Stimulated activated CD8-positive, alpha-beta memory T cell treated with anti-CD3 and anti-CD28 coated beads, Interleukin-15, amount 100 ng/mL, for 48 hours (primary cell): ENCODE results near the gene SH3GLB1.
A peak's percentile ranks its signal among the peaks of the same experiment; 100 is the strongest.
"Not testable (repeated sequence)": the region's sequence is repeated elsewhere in the genome, so short reads cannot be mapped to it uniquely, and the experiment has no call there.

Experiments
- DNase-seq, 2 donors: peaks; one replicate each; pipeline ENCODE4 v3.0.0-alpha.2; 2020; ENCODE audit warnings: low read depth in 2 of 2

SH3GLB1 gene

DNA sequence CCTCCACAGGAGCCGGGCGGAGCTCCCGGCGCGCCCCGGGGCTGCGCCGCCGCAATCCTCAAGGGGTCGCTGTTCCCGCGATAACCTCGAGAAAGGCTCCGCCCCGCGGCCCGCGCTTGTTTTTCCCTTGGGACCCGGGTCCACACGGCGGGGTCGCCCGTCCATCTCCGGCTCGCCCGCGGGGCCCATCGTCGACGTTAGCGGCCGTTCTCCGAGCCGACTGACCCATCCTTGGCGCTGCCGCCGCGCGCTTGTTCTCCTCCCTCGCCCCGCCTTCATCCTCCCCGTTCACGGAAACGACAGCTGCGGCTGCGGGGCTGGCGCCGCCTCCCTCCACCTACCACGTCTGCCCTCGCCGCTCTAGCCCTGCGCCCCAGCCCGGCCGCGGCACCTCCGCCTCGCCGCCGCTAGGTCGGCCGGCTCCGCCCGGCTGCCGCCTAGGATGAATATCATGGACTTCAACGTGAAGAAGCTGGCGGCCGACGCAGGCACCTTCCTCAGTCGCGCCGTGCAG lies at the start of gene SH3GLB1:
SH3GLB1 (plus strand) TSS at position 119 of the 514 bp plus-strand sequence; CDS start at position 443, 324 bp downstream.
- DNase-seq = peak; percentile 79 to 80

DNA sequence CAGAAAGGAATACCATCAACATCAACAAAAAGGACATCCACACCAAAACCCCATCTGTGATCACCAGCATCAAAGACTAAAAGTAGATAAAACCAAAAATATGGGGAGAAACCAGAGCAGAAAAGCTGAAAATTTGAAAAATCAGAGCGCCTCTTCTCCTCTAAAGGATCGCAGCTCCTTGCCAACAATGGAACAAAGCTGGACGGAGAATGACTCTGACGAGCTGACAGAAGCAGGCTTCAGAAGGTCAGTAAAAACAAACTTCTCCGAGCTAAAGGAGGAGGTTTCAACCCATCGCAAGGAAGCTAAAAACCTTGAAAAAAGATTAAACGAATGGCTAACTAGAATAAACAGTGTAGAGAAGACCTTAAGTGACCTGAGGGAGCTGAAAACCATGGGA lies 46.0 kb upstream of the SH3GLB1 start:
- not testable (repeated sequence) for DNase-seq

DNA sequence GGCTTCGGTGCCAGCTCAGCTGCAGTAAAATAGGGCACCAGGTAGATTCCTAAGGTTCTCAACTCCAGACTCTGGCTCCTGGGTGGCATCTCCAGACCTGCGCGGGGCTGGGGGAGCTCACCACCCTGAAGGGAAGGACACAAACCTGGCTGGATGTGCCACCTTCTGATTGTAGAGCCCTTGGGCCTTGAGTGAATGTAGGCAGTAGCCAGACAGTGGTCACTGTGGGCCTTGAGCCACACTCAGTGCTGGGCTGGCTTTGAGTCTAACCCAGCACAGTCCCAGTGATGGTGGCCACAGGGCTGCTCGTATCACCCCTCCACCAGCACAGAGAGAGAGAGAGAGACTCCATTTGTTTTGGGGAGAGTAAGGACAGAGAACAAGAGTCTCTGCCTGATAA lies 38.0 kb upstream of the SH3GLB1 start:
- no peak for DNase-seq

DNA sequence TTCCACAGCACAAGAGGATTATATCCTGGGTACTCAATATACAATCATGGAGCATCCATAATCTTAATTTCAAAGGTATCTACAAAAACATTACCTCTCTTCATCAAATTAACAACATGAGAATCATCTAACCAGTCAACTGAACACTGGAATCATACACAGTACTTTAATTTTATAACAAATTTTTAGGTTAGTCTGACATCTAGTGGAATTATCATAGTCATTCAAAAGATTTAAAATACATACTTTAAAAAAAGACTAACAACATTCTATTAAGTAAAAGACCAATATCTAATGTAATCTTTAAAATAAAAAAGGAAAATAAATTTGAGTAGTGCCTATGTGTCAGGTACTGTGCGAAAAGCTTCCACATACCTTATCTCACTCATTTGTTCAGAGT lies 16.8 kb upstream of the SH3GLB1 start:
- DNase-seq = no peak

DNA sequence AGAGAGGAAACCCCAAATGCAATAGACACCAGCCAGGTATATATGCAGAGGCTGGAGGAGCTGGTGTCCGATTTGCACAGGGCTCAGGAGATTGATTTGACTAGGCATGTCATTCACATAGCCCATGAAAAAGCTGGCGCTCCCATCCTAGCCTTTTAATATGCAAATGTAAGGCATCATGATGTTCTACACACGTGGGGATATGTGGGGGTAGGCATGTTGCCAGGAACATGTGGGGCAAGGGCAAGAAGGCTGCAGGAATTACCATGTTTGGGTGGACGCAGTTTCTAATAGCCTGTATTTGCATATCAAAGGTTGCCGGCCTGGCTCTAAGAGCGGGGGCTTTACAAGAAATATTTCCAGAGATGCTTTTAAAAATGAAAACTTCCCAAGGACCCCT lies 11.7 kb upstream of the SH3GLB1 start:
- no peak for DNase-seq

DNA sequence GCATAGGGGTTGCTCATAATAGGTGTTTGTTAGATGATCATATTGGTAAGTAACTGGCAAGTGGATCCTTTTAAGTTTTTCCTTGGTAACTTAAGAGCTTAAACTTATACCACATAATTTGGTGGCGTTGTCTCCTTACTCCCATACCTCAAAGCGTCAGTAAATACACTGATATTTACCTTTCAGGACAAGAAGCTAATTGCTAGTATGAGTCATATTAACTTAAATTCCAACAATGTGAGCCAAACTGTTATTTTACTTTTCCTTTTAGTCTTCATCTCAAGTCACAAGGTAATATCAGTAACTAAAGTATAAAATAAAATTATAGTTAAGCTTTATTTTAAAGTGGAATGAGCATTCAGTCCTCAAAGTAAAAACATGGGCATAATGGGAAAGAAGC lies 9.0 kb upstream of the SH3GLB1 start:
- no peak for DNase-seq

DNA sequence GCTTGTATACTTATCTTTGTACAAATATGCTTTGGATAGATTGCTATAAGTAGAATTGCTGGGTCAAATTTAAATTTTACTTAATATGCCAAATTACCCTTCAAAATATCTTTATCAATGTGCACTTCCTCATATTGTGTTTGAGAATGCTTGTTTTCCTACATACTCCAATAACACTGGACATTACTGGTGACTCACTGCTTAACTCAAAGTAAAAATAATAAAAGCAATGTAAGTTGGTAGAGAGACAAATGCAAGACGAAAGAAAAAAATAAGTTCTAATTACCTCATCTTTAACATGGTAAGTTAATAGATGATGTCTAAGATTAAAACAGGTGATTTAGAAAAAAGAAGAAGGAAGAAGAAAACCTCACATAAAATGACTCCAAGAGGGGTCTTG lies 7.9 kb upstream of the SH3GLB1 start:
- no peak for DNase-seq

DNA sequence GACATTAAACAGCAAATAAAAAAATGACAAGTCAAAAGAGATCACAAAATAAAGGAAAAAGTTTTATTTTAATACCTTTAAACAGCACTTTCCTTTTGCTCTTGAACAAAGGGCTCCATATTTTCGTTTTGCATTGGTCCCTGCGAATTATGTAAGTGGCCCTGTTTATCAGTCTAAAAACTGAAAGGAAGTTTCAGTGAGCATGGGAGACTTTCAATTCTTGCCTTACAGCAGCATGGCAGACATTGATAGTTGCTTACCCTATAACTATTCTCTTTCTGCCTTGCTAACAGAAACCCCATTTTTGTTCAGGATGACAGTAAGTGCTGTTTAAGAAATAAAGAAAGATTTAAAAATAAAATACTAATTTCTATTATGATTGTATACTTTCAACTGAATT lies 5.2 kb upstream of the SH3GLB1 start:
- DNase-seq = no peak

DNA sequence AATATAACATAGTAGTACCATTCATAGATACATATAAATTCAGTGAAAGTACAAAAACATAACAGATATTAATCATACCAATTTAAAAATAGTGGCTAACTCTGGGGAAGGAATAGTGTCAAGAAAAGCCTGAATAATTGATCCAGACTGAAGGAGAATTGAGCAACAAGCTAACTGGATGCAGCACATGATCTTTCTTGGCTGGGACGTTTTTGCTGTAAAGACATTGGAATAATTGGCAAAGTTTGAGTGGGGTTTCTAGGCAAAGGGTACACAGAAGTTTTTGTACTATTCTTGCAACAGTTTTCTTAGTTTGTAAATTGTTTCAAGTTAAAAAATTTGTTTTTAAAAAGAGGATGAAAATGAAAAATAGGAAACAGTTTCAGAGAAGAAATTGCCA lies 2.6 kb upstream of the SH3GLB1 start:
- DNase-seq = no peak

DNA sequence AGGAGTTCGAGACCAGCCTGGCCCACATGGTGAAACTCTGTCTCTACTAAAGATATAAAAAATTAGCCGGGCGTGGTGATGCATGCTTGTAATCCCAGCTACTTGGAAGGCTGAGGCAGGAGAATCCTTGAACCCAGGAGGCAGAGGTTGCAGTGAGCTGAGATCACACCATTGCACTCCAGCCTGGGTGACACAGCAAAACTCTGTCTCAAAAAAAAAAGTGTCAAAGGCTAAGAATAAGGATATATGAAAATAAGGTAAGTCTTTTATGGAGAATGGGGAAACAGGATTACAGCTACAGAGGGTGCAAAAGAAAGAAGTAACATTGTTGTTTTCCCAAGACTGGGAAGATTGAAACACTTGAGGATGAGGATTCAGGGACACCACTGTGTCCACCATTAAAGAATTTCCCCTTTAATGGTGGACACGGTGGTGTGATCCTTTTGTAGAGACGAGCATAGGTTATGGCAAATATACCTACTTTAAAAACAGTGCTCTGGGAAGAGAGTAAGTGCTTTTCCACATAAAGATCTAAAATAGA lies 1.4 kb upstream of the SH3GLB1 start:
- not testable (repeated sequence) for DNase-seq

DNA sequence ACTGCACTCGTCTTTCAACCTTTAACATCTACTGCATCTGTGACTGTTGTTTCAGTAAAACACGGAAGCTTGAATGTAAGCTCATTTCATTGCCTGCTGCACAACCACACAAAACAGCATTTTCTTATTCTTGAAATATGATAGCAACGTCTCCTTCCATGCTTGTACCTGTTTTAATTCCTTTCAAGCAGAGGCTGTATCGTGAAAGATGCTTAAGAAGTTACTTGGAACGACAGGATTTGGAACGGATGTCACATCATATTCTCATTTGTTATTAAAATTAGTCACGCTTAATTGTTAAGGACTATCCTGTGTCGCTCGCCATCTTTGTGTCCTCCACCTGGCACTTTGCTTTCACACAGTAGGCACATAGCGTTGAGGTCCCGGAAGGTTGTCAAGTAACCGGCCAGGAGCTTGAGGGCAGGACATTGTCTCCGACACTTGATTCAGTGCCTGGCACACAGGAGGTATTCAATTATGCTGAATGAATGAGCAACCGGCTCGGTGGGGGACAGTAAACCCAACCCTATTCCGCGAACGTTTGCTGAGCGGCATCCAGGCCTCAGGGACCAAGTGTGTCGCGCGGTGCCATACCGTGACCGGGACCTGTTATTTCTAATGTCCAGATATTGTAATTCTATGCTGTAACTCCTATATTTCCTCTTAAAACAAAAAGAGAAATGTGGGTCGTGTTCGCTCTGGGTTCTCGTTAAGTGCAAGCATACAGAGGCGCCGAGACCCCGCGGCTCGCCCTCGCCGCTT lies 499 bp upstream of the SH3GLB1 start:
- DNase-seq = no peak

DNA sequence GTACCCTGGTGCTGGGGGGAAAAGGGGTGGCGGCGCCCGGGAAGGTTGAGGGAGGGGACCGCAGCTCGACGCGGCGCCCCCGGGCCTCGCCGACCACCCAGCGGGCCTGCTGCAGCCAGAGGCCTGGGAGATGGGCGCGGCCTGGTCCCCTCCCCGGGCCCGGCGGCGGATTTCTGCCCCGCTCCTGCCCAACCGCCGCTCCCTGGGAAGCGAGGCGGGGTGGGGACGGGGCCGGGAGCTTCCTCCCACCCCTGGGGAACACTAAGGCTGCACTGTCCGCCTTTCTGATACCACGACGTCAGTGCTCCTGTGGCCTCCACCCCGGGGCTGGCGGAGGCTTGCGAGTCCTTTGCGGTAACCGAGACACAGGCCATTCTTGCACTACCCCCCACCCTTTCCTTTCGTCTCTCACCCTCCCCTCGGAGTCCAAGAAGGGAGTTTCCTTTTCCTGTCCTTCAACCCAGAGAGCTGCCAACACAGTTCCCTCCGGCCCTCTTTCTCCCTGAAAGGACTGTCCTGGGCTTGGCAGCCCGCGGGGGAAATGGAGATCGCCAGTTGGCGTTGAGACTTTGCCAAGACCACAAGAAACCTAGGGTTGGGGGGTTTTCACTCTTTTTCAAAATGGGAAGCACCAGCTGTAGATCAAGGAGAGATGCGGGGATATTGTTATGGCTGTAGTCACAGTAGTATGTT lies 742 bp downstream of the SH3GLB1 start:
- DNase-seq = peak; percentile 18 to 21

DNA sequence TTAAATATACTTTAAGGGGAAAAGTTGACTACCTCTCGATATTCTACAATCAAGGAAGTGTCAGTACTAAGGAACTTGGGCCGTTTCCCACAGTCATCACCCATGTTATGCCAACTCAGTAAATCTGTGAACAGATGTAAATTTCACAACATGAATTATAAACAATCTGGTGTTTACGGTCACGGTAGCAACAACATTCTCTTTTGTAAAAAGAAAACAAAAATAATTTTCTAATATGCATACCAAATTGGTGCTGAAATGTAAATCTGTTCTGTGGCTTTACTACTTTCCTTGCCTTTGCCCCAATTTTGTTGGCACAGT lies 1.2 kb downstream of the SH3GLB1 start:
- DNase-seq = no peak

DNA sequence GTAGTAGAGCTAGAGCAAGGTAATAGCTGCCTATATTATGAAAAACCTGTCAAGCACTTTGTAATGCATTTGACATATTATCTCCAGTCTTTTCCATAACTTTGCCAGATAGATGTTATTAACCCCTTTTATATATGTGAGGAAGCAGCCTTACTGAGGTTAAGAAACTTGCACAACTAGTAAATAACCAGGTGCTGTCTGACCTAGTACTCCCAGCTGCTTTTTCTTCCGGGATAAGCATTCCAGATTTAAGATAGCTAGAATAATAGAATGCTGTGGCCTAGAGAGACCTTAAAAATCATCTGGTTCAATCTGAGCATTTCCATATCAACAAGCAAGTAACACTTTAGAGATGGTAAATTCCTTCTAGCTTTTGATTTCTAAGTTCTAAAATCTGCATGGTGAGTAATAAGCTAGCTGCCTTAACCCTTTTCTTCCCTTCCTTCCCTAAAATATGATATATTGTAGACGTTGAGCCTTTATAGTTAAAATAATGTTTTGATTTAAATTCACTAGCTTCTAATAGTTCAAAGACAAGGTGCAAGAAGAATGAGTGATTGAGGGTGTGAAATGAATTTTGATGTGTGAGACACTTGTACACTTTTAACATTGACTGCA lies 1.8 kb downstream of the SH3GLB1 start:
- no peak for DNase-seq

DNA sequence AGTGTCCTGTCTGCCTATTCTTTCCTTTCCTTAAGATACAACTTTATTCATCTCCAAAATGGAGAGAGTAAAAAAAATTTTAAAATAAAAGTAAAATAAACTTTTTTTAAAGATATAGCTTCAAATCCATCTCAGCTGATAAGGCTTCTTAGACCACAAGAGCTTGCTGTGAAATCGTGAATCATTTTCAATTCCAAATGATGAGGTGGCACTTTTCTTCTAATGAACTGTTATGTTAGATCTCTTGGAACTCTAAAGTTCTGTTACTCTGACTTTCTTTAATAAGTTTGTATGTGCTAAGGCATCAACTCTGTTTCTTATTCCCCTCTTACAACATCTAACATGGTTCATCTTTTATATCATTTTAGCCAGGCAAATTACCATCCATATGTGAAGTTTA lies 4.5 kb downstream of the SH3GLB1 start:
- no peak for DNase-seq

DNA sequence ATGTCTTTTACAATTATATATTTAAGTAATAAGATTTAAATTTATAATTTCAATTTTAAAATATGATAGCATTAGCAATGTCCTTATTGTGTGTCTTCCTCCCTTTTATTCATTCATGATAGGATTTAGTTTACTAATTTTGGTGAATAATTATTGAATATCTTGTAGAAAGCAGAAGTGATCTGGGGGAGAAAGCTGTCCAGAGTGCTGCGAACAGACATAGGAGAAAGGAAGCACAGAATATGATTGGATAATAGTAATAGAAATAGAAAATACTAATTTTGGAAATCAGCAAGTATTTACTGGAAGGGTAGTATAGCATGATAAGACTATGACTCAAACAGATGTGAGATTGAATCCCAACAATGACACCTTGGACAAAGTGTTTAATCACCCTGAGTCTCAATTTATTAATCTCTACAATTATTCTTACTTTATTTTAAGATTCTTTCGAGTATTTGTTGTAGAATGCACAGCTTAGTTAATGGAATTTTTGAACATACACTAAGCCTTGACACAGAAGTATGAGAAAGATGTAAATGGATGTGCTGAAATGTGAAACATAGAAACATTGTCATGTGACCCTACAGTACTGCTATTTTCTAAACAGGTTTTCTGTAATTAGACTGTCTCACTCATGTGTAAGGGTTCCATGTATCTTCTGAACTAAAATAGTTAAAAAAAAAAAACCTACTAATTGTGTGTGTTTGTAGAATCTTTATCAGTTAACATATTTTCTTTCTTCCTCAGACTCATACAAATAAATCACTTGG lies 7.9 kb downstream of the SH3GLB1 start:
- DNase-seq = no peak

DNA sequence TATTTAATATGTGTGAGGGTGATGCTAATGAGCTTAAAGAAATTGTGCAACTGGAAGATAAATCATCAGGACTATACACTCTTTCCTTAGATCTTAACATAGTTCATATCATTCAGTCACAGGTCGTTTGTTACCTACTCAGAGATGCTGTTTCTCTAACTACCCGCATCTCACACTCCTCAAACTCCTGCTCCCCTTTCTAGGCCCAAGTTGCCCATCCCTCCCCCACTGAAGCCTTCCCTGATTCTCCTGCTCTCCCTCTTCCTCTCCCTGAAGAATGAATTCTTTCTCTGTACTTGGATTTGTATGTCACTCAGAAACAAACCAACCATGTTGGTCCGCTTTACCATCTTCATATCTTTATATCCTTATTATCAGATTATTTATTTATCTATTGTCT lies 9.1 kb downstream of the SH3GLB1 start:
- DNase-seq = no peak

DNA sequence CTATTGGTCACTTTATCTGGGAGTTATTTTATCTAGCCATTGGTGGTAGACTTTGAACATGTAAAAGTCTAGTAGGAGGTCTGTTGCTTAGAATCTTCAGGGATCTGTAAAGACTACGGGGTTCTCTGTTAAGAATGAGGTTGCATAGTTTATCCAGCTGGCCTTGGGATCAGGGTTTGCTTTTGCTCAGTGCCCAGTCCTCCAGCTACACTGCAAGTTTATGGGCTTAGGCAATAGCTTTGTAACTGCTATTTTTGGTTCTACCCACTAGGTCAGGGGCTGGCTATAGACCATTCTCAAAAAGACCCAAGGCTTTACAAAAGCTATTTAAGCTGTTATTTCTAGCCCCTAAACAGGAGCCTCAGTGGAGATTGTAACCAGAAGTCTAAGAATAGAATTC lies 9.8 kb downstream of the SH3GLB1 start:
- DNase-seq = no peak

DNA sequence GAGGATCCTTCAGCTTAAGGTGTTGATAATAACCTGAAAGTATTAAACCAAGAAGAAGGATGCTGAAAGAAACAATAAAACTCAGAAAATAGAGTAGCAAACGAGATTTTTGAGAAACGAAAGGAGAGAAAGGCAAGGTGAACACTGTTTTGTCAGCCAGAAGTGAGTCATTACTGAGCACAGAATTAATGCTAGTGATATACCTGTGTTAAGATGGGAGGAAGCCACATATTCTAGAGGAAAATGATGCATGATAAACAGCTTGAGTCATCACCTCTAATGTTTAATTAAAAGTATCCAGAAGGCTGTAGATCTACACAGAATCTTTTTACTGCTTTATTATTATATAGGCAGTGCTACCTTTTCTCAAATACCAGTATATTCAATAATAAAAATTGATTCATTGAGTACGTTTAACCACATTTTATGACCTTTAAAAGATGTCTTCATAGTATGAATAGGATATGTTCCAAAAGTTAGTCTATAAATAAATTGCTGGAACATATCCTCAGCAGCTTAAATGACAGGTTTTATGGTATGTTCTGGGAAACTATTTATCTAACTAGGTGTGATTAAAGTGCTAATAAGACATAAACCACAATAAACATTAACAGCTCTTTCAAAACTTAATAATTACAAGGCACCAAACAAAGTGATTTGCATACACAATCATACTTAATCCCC lies 10.3 kb downstream of the SH3GLB1 start:
- no peak for DNase-seq

DNA sequence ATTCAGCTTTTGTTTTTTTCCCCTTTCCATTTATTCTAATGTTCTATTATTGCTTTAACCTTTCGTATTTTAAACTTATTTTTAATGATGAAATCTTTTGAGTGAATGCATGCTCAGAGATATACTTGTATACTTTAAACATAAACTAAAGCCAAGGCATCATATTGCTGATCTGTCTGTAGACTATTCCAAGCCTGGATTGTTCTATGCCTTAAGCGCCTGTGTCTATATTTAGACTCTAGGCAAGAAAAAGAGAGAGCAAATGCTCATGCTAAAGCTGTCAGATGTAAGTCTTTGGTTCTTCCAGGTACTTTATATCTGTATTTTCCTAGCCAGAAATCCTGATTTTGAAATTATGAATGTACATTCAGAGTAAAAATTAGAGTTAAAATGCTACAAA lies 14.4 kb downstream of the SH3GLB1 start:
- DNase-seq = no peak

DNA sequence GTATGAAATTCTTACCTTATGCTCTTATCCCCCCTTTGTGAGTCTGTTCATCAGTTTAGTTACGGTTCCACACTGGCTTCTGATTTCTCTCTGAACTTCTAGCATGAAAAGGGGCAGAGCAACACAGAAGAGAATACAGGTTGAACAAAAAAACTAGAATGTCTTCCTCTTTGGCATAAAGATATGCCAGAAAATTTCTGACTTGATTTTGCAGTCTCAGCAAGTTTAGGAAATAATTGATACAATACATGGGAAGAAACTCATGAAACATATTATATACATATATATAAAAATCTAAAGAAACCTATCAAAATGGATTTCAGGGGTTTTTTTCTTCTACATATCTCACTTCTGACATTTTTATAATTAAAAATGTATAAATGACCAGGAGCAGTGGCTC lies 27.0 kb downstream of the SH3GLB1 start:
- DNase-seq = no peak
